Activated CD4-positive, alpha-beta T cell treated with anti-CD3 and anti-CD28 coated beads, Interleukin-2, amount 50 U/mL, for 16 hours (primary cell): ENCODE results near the gene COX20.
"Not testable (repeated sequence)": the region's sequence is repeated elsewhere in the genome, so short reads cannot be mapped to it uniquely, and the experiment has no call there.

Experiments
- DNase-seq: peaks from one replicate; pipeline ENCODE4 v3.0.0-alpha.2; 2020

Gene COX20

DNA sequence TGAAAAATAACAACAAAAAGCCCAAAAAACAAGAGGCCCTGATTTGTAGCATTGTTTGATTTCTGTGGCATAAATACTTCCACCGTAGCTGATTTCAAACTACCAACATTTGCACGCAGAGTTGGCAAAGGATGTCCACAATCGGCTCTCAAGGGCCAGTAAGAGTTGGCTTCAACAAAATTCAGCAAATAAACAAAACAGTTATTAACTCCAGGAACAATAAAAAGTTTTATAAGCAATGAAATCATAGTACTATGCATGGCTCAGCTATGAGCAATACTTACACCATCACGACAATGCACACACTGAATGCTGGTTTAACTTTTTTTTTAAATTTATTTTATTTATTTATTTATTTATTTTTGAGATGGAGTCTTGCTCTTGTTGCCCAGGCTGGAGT, 8.7 kb upstream of the COX20 start:
- DNase-seq = no peak

DNA sequence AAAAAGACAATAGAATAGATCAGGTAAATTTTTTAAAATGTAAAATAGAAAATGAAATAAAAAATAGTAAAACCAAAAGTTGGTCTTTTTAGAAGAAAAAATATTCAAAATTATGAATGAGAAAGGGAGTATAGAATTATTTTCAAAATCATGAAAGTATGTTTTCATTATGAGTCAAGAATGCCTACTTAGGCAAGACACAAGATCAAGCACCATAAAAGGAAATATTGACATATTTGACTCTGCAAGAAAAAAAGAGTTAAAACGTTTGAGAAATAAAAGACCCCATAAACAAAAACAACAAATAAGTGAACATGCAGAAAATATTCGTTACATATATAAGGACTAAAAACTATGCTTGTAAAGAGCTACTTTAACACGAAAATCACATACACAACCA, 4.8 kb upstream of the COX20 start:
- no peak for DNase-seq

DNA sequence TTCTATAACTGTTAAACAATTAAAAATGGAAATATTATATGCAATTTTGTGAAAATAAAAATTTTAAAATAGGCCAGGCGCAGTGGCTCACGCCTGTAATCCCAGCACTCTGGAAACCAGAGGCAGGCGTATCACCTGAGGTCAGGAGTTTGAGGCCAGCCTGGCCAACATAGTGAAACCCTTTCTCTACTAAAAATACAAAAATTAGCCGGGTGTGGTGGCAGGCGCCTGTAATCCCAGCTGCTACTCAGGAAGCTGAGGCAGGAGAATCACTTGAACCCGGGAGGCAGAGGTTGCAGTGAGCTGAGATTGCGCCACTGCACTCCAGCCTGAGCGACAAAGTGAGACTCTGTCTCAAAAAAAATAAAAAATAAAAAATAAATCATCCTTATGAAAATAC, 2.2 kb upstream of the COX20 start:
- not testable (repeated sequence) for DNase-seq

DNA sequence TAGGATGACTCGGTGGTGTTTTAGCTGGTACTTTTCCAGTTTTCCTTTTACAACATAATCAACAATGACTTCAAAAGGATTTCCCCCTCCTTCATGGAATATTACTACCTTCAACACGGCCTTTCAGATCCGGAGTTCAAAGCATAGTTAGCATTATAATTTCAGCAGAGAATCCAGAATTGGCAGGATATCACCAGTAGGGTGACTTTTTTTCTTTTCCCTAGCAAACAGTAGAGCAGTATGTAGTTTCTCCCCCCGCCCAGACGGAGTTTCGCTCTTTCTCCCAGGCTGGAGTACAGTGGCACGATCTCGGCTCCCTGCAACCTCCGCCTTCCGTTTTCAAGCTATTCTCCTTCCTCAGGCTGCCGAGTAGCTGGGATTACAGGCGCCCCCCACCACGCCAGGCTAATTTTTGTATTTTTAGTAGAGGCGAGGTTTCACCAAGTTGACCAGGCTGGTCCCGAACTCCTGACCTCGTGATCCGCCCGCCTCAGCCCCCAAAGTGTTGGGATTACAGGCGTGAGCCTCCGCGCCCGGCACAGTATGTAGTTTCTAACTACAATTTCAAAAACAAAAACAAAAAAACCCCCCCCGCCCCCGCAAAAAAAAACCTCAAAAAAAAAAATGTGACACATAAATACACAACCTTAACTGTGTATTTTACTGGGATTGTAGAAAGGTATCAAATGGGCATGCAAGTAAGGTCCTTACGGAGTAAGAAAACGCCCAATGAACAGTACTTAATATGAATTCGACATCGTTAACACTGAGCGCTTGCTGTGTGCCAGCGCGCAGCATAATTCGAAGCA, 1.5 kb upstream of the COX20 start:
- peak; percentile 59 for DNase-seq

DNA sequence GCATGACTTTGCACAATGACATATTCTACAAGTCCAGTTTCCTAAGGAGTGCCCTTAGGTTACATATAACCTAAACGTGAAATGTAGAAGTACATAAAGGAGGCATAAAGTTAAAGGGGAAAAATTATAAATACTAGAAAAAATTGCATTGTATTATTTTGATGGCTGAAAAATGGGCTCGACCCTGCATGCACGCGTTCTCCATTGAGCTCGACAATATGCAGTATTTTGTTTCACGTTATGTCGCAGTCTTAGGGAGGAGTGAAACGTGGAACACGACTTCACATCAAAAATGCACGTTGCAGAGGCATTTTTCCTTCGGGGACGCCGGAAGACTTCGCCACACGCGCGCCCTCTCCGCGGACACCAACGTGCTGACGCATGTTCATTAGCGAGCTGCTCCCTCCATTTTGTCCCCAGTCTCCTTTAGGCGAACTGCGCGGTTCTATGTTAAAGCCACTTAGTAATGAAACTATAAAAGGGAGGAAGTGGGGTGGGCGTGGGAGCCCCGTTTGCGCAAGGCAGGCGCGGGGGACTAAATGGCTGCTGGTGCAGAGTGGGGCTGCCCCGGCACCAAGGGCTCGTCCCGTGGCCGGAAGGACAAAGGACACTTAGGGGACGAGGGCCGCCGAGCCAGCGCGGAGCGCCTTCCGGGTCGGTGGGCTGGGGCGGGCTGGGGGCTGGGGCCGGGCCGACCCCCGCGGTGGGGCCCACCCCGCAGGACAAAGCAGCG, 749 bp upstream of the COX20 start:
- peak; percentile 94 for DNase-seq

DNA sequence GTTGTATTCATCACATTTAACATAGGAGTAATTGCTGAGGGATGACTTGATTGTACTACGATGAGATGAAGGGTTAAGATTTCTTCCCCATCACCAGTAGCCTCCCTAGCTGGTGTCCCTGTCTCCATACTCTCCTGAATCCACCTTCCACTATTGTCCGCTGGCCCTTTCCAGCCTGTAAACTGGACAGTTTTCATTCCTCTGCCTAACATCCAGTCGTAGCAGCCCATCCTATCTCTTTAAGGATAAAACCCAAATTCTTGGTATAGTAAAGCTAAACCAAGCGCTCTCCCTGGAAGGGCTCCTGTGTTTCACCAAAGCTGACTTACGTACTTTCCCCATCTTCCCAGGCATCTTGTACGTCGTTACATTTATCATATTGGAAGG, 670 bp downstream of the COX20 start:
- no peak for DNase-seq

DNA sequence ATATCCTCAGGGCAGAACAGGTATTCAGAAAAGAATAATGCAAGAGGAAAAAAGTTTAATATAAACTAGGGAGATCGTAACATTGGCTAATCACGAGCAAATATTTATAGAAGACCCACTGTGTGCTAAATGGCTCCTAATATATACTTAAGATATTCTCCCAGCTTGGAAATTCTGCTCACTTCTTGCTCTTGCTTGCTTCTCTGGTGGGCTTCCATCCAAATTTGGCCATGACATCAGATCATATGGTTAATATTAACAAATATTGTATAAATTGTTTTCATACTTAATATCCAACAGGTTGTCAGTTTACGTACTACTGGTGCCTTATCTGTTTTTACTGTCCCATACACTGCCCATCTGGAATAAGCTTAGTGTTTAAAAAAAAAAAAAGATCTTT, 1.1 kb downstream of the COX20 start:
- no peak for DNase-seq

DNA sequence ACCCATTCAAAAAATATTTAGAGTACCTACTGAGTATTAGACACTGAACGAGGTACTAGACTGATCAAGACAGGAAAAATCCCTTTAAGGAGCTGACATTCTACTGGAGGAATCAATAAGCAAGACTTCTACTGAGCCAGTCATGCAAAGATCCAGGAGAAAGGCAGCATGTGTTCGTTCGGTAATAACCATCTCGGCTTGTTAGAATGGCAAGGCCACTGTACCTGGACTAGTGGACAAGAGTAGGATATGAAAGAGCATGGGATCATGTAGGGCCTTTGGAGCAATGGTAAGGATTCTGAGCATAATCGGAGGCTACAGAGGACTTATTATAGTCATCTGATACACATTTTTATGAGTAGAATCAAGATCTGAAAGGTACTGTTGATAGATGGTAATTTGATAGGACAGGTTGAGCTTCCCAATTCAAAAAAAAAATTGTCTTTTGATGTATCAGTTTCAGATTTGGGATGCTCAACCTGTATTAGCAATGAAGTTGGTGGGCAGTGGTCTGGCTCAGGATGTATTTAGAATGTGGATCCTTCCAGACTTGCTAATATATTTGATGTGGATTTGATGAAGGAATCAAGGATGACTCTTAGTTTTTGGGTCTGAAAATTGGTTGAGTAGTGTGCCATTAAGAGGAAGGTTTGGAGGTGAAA, 2.3 kb downstream of the COX20 start:
- no peak for DNase-seq

DNA sequence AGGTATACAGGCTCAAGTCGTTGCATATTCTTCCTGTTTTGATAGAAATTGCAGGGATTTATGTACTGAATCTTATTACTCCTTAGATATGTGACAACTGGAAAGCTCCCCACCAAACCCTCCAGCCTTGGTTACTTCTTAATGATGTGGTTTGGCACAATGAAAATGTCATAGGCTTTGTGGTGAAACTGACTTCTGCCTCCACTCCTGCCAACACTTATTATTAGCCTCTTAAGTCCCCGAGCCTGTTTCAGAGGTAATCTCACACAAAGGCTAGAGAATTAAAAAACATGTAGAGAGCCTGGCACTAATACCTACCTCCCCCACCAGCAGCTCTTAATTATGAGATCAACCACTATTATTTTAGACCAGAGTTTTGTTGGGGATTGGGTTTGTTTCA, 4.2 kb downstream of the COX20 start:
- DNase-seq = no peak

DNA sequence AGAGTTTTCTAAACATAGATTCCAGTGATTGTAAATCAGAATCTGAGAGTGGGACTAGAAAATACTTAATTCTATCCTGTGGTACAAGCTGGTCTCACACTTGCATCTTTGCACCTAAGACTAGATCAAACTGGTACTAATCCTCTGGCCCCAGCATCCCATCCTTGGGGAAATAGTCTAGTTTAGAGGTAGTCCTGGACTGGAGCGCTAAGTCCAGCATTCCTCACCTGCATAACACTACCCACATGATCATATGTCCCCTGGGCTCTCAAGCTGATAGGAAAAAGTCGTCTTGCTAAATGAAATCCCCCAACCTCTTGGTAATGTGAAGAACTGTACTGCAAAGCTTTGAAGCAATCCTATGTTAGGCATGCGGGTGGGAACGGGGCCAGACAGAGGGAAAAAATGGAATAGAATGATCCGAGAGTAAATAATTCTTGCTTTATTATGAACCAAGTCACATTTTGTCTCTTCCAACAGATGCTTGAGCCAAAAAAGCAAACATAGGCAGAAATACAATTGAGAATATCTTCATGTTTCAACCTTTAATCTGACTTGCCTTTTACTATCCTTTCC, 4.8 kb downstream of the COX20 start:
- DNase-seq = no peak

DNA sequence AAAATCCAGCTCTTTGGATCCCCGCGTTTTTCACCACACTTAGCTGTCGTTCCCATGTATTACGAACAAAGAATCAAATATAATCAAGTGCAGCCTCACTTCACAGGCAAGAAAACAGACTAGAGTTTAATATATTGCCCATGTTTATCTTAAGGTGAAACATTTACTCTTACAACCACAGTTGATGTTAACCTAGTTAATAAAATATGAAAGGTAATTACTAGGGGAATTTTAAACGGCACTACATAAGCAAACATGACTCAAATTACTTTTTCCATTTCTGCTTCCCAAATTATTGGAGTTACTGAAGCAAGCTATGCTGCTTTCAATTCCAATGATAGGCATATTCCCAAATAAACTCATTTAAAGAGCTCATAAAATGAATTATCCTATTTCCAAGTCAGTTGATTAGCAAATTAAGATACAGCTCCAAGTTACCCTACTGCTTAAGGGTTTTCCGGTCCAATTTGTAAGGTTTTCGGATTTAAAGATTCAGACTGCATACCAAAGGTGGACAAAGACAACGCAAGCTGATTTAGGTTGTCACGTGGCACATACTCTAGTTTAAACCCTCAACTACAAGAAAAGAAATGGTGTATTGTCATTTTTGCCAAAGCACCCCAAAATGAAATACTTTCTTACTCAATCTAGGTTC, 5.9 kb downstream of the COX20 start:
- DNase-seq = no peak

DNA sequence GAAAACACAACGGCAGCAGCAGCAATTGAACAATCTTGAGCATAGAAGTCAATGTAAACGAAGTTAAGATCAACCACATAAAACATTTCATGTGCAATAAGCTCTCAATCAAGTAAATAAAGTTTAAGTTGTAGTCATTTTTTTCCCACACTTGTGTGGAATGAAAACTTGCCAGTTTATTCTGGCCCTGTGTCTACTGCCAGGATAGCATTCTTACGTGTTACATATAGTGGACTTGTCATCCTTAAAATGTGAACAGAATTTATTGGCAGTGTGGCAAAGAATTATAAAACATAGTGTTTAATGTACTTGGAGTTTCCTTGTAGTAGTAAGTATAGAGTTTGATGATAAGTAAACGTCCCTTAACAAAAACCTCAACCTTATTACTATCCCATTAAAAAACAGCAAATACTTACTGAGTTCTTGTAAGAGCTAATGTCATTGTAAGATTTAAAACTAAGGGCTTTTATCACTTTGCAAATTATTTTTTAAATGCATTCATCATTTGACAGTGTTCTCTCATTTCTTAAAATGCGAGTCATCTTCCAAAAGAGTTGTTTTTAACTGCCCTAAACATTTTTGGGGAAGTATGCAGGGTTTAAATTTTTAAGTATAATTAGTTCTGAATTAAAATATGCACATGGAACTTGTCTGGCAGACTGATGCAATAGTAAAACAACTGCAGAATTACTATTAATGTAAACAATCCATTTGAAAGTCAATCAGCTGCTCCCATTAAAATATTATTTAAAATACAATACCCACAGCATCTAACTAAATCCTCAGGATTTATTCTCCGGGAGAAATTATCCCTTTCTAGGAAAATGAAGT, 7.9 kb downstream of the COX20 start:
- DNase-seq = no peak

DNA sequence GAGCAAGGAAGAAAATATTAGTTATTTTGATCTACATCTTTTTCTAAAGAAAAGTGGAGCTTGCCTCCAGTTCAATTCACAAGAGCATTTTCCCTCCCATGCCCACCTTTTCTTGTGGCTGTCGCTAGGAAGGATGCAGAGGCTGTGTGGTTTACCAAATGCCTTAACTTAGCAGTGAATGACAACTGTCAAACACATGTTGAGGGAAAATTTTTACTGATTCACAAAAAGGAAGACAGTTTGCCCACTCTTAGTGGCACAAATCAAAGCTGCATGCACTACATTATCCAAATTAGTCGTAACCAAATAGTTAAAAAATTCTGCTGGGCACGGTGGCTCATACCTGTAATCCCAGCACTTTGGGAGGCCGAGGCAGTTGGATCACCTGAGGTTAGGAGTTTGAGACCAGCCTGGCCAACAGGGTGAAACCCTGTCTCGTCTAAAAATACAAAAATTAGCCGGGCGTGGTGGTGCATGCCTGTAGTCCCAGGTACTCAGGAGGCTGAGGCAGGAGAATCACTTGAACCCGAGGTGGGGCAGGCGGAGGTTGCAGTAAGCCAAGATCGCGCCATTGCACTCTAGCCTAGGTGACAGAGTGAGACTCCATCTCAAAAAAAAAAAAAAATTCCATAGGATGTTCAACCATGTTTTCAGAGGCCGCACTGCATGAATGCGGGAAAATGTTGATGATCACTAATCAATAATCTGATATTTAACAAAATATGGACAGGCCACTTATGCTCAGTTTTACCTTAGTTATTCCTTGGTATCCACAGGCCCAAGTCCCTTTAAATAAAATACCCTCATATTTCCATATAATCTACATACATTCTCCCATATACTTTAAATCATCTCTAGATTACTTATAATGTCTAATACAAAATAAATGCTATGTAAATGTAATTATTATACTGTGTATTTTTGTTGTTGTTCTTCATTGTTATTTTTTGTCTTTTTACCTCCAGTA, 9.0 kb downstream of the COX20 start:
- DNase-seq = no peak

DNA sequence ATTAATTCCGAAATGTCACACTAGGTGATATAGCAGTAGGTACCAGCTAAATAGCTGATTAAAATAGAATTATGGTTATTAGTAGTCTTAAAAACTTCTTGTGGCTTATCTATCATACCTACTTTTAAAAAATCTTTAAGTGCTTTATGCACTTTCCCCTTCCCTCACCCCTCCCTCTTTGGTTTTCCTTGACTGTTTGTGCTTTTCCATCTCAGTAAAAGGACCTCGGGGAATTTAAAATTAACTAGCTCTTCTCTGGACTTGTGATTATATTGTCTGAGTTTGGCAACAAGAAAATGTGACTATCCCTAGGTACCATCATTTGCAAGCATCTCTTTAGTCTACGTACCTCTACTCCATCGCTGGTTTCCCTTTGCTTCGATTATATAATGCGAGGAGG, 11.2 kb downstream of the COX20 start:
- no peak for DNase-seq

DNA sequence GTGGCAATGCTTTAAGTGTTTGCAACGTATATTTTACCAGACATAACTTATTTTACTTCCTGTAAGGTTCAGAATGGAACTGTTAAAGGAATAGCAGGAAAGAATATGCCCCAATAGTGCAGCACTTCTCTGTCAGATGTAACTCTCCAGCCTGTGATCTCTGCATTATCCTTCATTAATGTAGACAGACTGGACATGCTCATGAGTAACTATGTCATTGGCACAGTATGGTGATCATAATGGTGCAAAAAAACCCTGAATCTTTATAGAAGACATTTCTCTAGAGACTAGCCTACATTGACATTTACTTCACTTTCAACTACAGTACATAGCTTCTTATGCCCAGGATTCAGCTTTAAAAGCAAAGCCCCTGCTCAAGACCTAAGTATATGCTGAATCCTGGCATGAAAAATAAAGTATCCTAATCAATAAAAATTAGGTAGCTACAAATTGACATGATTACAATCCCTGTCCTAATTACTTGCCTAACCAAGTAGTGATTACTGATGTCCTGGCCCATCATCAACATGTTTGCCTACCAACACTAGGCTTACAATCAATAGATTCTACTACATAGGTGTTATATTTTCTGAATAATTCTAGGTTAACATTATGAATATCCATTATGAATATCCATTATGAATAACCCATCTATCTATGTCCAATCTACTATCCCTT, 13.9 kb downstream of the COX20 start:
- DNase-seq = no peak

DNA sequence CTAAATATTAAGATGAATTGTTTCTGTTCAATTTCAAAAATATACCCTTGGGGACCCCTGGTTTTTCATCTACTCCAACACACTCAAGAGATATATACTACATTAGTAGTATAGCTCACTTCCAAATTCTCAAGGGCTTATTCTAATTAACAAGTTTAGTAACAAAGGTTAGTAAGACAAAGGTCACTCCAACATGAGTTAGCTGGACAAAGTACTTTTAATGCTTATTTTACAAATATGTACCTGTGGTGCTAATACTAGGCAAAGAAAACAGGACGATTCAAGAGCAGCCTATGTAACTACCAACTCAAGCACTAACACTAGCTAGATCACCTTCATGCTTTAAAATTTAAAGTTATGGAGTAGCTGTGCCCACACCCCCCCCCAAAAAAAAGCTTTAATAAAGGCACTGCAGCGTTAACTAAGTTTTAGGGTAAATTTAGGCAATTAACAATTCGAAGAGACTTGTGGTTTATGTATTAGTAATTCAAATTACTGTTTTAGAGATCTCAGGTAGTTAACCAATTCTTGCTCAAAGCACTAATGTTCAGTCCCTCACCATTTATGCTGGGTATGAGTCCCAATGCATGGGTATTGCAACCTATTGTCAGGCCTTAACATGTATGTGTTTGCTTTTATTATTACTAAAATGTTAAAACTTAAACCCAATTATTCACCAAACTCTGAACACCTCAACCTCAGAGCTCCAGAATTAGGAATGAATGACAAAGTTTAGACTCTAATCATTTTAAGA, 14.8 kb downstream of the COX20 start:
- DNase-seq = no peak

DNA sequence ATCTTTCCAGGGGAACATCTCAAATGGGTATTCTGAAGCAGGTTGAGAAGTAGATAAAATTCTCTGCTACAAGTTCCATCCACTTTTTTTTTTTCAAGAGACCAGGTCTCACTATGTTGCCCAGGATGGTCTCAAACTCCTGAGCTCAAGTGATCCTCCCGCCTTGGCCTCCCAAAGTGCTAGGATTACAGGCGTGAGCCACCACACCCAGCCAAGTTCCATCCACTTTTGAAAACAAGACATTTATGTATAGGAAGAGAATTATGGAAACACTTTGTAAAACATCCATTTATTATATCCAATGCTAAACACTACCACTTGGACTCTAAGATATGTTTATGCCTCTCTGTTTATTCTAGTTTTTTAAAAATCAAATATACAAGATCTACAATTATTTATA, 15.4 kb downstream of the COX20 start:
- DNase-seq = no peak

DNA sequence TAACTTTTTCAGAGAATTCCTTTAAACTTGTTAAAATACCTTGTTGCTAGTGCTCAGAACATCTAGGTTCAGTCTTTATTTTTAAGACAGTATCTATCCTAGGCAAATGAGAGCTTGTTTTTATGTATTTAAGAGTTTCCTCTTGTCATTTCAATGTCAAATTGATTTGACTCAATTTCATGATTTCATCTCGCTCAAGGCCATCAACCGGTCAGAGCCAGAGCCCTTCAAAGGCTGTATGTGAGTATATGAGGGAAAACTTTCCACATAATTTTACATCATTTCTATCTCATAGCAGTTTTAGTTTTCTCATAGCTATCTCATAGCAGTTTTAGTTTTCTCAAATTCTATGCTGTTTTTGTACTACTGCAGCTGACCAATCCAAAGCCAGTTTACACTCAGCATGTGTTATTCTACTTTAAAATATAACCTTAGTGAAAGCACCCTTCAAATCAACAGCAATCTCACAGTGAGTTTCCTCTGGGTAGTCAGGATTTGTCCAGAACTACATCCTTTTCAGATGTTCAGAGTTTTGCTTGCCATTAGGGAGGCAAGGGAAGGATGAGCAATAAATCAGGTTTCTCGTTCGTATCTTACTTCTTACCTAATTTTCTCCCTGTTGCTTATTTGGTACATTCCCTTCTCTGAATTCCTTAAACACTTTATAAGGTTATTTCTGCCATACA, 16.2 kb downstream of the COX20 start:
- no peak for DNase-seq

DNA sequence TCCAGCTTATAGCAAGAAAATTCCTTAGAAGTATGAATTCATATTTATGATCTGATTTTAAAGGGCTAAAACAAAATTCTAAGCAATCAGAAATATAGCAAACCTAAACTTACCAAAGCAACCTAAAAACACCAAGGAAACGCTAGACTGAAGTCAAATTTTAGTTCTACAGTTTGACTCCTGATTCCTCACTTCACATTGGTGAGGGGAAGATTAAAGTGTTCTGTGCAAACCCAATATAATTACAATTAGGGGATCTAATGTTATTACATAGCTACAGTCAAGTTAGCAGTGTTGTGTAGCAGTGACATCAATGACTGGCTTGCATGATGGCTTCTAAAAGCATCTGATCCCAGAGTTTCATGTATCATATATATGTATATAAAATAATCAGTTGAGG, 17.2 kb downstream of the COX20 start:
- no peak for DNase-seq
